ENCODE measurements around the gene ANO10.

The ANO10 gene

GRCh38 chr3:43409506-43409905 is 212.3 kb downstream of the ANO10 start:
- DNase-seq = no peak

GRCh38 chr3:43406643-43407023 is 215.2 kb downstream of the ANO10 start:
- no peak for DNase-seq

GRCh38 chr3:43405888-43406642 is 215.7 kb downstream of the ANO10 start:
- no peak for DNase-seq

- DNase-seq = no peak
These were observed 220.8 kb downstream of the ANO10 start for GRCh38 chr3:43400781-43401730.

GRCh38 chr3:43400167-43400566 is 221.6 kb downstream of the ANO10 start:
- DNase-seq = no peak

GRCh38 chr3:43399034-43399433 is 222.8 kb downstream of the ANO10 start:
- DNase-seq = no peak

- DNase-seq = no peak
These were observed 227.7 kb downstream of the ANO10 start for GRCh38 chr3:43394041-43394554.

GRCh38 chr3:43391621-43392020 is 230.2 kb downstream of the ANO10 start:
- no peak for DNase-seq

GRCh38 chr3:43390255-43390588 is 231.6 kb downstream of the ANO10 start:
- DNase-seq = no peak

GRCh38 chr3:43389388-43390254 is 232.2 kb downstream of the ANO10 start:
- DNase-seq = peak; percentile 85

- DNase-seq = no peak
These were observed 232.9 kb downstream of the ANO10 start for GRCh38 chr3:43388915-43389314.

- no peak for DNase-seq
These were observed 233.6 kb downstream of the ANO10 start for GRCh38 chr3:43388175-43388574.

- no peak for DNase-seq
These were observed 242.5 kb downstream of the ANO10 start for GRCh38 chr3:43379343-43379742.

GRCh38 chr3:43378066-43378935 is 243.5 kb downstream of the ANO10 start:
- peak; percentile 69 for DNase-seq

- DNase-seq = no peak
These were observed 248.3 kb downstream of the ANO10 start for GRCh38 chr3:43373560-43373928.

- DNase-seq = no peak
These were observed 248.8 kb downstream of the ANO10 start for GRCh38 chr3:43372809-43373559.

GRCh38 chr3:43372007-43372740 is 249.6 kb downstream of the ANO10 start:
- DNase-seq = no peak

- DNase-seq = no peak
These were observed 250.3 kb downstream of the ANO10 start for GRCh38 chr3:43371494-43371893.

- DNase-seq = no peak
These were observed 251.4 kb downstream of the ANO10 start for GRCh38 chr3:43370293-43370980.

Data from CD4-positive, alpha-beta T cell treated with Interleukin-15 for 1 hour (primary cell).